HepG2 (cell line): ENCODE measurements around the gene OR12D3.

ENCODE experiments used
- EP300 ChIP-seq, 3 experiments: sonication (generic) in 1 of 3; formaldehyde crosslinking in 1 of 3; IDR thresholded peaks; 2 replicates each; pipeline versions ENCODE4 v1.5.1 to v1.6.1; 2011 to 2020; ENCODE audit warnings: low read depth in 2 of 3, low read length in 2 of 3, borderline replicate concordance in 1 of 3, improper control_type of control experiment in 1 of 3, mild to moderate bottlenecking in 1 of 3, missing genetic modification reagents in 1 of 3, moderate library complexity in 1 of 3
- HOXA9 ChIP-seq: sonication (generic); formaldehyde crosslinking; IDR thresholded peaks from 2 replicates; pipeline ENCODE4 v1.8.1; 2022; ENCODE audit warnings: missing genetic modification reagents, mild to moderate bottlenecking, moderate library complexity, borderline replicate concordance
- MAFK ChIP-seq, 2 experiments: IDR thresholded peaks in 1 of 2; conservative IDR thresholded peaks in 1 of 2; 2 replicates each; pipeline ENCODE4 v1.6.1; 2011; ENCODE audit warnings: improper control_type of control experiment in 2 of 2, low read length in 2 of 2
- MEIS1 ChIP-seq: sonication (generic); formaldehyde crosslinking; IDR thresholded peaks from 2 replicates; pipeline ENCODE4 v1.9.0; 2021; ENCODE audit warnings: mild to moderate bottlenecking, missing genetic modification reagents, moderate library complexity, borderline replicate concordance
- MIXL1 ChIP-seq: IDR thresholded peaks from 2 replicates; pipeline ENCODE4 v1.6.1; 2016
- MLLT10 ChIP-seq: sonication (generic); formaldehyde crosslinking; IDR thresholded peaks from 2 replicates; pipeline ENCODE4 v1.4.0; 2020; ENCODE audit warnings: missing genetic modification reagents
- RBM22 ChIP-seq: fragments of 200-400 bp; formaldehyde crosslinking; optimal IDR thresholded peaks from 2 replicates; pipeline ENCODE3; 2017; ENCODE audit warnings: mild to moderate bottlenecking, low read length, moderate library complexity
- SIN3B ChIP-seq: fragments of 150-350 bp; IDR thresholded peaks from 2 replicates; pipeline ENCODE4 v1.6.1; 2014; ENCODE audit warnings: low read length
- ZC3H13 ChIP-seq: sonication (generic); formaldehyde crosslinking; IDR thresholded peaks from 2 replicates; pipeline ENCODE4 v1.8.1; 2023; ENCODE audit warnings: mild to moderate bottlenecking, missing genetic modification reagents, moderate library complexity
- ZSCAN29 ChIP-seq: sonication (generic); formaldehyde crosslinking; conservative IDR thresholded peaks from 2 replicates; pipeline ENCODE4 v1.4.0; 2020; ENCODE audit warnings: mild to moderate bottlenecking, missing genetic modification reagents
- TF ChIP-seq, protein P1 (sequence below): sonication (generic); formaldehyde crosslinking; IDR thresholded peaks from 2 replicates; pipeline ENCODE4 v1.5.0; 2020; ENCODE audit warnings: mild to moderate bottlenecking, missing genetic modification reagents, moderate library complexity
- TF ChIP-seq, protein P2 (sequence below): sonication (generic); formaldehyde crosslinking; IDR thresholded peaks from 2 replicates; pipeline ENCODE4 v1.8.1; 2023; ENCODE audit warnings: missing genetic modification reagents, inconsistent platforms, borderline replicate concordance
- TF ChIP-seq, protein P3 (sequence below): sonication (generic); formaldehyde crosslinking; IDR thresholded peaks from 2 replicates; pipeline ENCODE4 v1.9.0; 2021; ENCODE audit warnings: missing genetic modification reagents, borderline replicate concordance
- TF ChIP-seq, protein P4 (sequence below): sonication (generic); formaldehyde crosslinking; IDR thresholded peaks from 2 replicates; pipeline ENCODE4 v1.4.0; 2020; ENCODE audit warnings: missing genetic modification reagents

DNA sequence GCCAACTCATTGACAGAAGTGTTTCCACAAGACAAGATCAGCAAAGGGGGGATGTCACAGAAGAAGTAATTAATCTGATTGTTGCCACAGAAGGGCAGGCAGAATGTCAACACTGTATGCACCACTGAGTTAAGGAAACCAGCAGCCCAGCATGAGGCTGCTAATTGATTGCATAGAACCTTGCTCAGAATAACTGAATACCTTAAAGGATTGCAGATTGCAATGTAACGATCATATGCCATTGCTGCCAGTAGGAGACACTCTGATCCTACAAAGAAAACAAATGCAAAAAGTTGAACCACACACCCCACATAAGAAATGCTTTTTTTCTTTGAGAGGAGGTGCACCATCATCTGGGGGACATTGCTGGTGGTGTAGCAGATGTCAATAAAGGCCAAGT lies 19.5 kb downstream of the OR12D3 start:
- no peak for TF ChIP-seq RBM22
- no peak for TF ChIP-seq MLLT10 (CRISPR knock-in tag)
- no peak for TF ChIP-seq MEIS1 (CRISPR knock-in tag)
- TF ChIP-seq ZSCAN29 (CRISPR knock-in tag) = no peak
- TF ChIP-seq, protein P1, sequence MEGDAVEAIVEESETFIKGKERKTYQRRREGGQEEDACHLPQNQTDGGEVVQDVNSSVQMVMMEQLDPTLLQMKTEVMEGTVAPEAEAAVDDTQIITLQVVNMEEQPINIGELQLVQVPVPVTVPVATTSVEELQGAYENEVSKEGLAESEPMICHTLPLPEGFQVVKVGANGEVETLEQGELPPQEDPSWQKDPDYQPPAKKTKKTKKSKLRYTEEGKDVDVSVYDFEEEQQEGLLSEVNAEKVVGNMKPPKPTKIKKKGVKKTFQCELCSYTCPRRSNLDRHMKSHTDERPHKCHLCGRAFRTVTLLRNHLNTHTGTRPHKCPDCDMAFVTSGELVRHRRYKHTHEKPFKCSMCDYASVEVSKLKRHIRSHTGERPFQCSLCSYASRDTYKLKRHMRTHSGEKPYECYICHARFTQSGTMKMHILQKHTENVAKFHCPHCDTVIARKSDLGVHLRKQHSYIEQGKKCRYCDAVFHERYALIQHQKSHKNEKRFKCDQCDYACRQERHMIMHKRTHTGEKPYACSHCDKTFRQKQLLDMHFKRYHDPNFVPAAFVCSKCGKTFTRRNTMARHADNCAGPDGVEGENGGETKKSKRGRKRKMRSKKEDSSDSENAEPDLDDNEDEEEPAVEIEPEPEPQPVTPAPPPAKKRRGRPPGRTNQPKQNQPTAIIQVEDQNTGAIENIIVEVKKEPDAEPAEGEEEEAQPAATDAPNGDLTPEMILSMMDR (CRISPR knock-in tag) = no peak
- TF ChIP-seq, protein P2, sequence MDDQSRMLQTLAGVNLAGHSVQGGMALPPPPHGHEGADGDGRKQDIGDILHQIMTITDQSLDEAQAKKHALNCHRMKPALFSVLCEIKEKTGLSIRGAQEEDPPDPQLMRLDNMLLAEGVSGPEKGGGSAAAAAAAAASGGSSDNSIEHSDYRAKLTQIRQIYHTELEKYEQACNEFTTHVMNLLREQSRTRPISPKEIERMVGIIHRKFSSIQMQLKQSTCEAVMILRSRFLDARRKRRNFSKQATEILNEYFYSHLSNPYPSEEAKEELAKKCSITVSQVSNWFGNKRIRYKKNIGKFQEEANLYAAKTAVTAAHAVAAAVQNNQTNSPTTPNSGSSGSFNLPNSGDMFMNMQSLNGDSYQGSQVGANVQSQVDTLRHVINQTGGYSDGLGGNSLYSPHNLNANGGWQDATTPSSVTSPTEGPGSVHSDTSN (CRISPR knock-in tag) = no peak
- TF ChIP-seq SIN3B = no peak
- TF ChIP-seq MIXL1 (CRISPR knock-in tag) = no peak
- TF ChIP-seq, protein P3, sequence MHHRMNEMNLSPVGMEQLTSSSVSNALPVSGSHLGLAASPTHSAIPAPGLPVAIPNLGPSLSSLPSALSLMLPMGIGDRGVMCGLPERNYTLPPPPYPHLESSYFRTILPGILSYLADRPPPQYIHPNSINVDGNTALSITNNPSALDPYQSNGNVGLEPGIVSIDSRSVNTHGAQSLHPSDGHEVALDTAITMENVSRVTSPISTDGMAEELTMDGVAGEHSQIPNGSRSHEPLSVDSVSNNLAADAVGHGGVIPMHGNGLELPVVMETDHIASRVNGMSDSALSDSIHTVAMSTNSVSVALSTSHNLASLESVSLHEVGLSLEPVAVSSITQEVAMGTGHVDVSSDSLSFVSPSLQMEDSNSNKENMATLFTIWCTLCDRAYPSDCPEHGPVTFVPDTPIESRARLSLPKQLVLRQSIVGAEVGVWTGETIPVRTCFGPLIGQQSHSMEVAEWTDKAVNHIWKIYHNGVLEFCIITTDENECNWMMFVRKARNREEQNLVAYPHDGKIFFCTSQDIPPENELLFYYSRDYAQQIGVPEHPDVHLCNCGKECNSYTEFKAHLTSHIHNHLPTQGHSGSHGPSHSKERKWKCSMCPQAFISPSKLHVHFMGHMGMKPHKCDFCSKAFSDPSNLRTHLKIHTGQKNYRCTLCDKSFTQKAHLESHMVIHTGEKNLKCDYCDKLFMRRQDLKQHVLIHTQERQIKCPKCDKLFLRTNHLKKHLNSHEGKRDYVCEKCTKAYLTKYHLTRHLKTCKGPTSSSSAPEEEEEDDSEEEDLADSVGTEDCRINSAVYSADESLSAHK = no peak
- no peak for TF ChIP-seq HOXA9 (CRISPR knock-in tag)
- TF ChIP-seq EP300 (IDR thresholded peaks at IDR 0.05; ENCODE audit: low read depth in 2 of 2, low read length in 2 of 2) = no peak
- TF ChIP-seq EP300 (CRISPR knock-in tag; IDR thresholded peaks at IDR 0.05; ENCODE audit: borderline replicate concordance) = no peak
- no peak for TF ChIP-seq MAFK (conservative IDR thresholded peaks at IDR 0.05 in 1 of 2, IDR thresholded peaks at IDR 0.05 in 1 of 2; ENCODE audit: low read length in 2 of 2)
- TF ChIP-seq, protein P4, sequence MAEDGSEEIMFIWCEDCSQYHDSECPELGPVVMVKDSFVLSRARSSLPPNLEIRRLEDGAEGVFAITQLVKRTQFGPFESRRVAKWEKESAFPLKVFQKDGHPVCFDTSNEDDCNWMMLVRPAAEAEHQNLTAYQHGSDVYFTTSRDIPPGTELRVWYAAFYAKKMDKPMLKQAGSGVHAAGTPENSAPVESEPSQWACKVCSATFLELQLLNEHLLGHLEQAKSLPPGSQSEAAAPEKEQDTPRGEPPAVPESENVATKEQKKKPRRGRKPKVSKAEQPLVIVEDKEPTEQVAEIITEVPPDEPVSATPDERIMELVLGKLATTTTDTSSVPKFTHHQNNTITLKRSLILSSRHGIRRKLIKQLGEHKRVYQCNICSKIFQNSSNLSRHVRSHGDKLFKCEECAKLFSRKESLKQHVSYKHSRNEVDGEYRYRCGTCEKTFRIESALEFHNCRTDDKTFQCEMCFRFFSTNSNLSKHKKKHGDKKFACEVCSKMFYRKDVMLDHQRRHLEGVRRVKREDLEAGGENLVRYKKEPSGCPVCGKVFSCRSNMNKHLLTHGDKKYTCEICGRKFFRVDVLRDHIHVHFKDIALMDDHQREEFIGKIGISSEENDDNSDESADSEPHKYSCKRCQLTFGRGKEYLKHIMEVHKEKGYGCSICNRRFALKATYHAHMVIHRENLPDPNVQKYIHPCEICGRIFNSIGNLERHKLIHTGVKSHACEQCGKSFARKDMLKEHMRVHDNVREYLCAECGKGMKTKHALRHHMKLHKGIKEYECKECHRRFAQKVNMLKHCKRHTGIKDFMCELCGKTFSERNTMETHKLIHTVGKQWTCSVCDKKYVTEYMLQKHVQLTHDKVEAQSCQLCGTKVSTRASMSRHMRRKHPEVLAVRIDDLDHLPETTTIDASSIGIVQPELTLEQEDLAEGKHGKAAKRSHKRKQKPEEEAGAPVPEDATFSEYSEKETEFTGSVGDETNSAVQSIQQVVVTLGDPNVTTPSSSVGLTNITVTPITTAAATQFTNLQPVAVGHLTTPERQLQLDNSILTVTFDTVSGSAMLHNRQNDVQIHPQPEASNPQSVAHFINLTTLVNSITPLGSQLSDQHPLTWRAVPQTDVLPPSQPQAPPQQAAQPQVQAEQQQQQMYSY (CRISPR knock-in tag) = no peak
- no peak for TF ChIP-seq ZC3H13 (CRISPR knock-in tag)
